PC-3 (cell line): ENCODE data around the gene PANK4. TPM values are rescaled to one million over a fixed set of nuclear protein-coding genes. Genes with fewer than 3 reads are reported as not detected.

ENCODE experiments used
- ATAC-seq: fragments of 200-7000 bp; cut with Tn5 transposase; 2 replicates; pipeline ENCODE4 v1.9.1; 2020; ENCODE audit warnings: mild to moderate bottlenecking, moderate library complexity
- BruUV-seq: library from RNA; stranded (reverse); fragments of 400-500 nt; replicated peaks from 2 replicates; lab custom pipeline; 2021; lab: Mats Ljungman, UMichigan
- CTCF ChIA-PET: fragments of 300-600 bp; sonication (Branson Sonifier 250); formaldehyde crosslinking; loops from one replicate; lab custom pipeline; 2022; ENCODE audit warnings: antibody characterized with exemption; lab: Charles Lee
- POLR2A ChIA-PET: fragments of 300-600 bp; sonication (Branson Sonifier 250); formaldehyde crosslinking; loops from one replicate; lab custom pipeline; 2022; ENCODE audit warnings: antibody characterized with exemption; ENCODE audit not compliant: unreplicated experiment; lab: Charles Lee
- DNase-seq: peaks from one replicate; pipeline ENCODE4 v3.0.0-alpha.2; 2015
- H2AFZ ChIP-seq: fragments of 300-600 bp; sonication (generic); 2 replicates; pipeline ENCODE4 v1.6.0; 2016; ENCODE audit warnings: antibody characterized with exemption, low read length
- H3F3A ChIP-seq: fragments of 300-600 bp; sonication (generic); one replicate; pipeline ENCODE4 v1.6.0; 2017; ENCODE audit warnings: antibody characterized with exemption, low read length, control low read depth, mild to moderate bottlenecking; ENCODE audit not compliant: unreplicated experiment
- H3K27ac ChIP-seq: fragments of 300-600 bp; sonication (generic); 2 replicates; pipeline ENCODE4 v1.5.1; 2016; ENCODE audit warnings: mild to moderate bottlenecking, low read length
- H3K27me3 ChIP-seq: fragments of 300-600 bp; sonication (generic); 2 replicates; pipeline ENCODE4 v1.6.1; 2016; ENCODE audit warnings: low read length, mixed read lengths
- H3K36me3 ChIP-seq: fragments of 300-600 bp; sonication (generic); 2 replicates; pipeline ENCODE4 v1.6.1; 2016; ENCODE audit warnings: low read depth, mixed run types, low read length, mixed read lengths
- H3K4me1 ChIP-seq: fragments of 300-600 bp; sonication (generic); 2 replicates; pipeline ENCODE4 v1.5.1; 2016; ENCODE audit warnings: low read length; ENCODE audit not compliant: insufficient read depth
- H3K4me2 ChIP-seq: fragments of 300-600 bp; sonication (generic); 2 replicates; pipeline ENCODE4 v1.6.0; 2016; ENCODE audit warnings: low read length
- H3K4me3 ChIP-seq: fragments of 300-600 bp; sonication (generic); 2 replicates; pipeline ENCODE4 v1.5.1; 2016; ENCODE audit warnings: mild to moderate bottlenecking, low read length, mixed read lengths
- H3K79me2 ChIP-seq: fragments of 300-600 bp; sonication (generic); 2 replicates; pipeline ENCODE4 v1.6.1; 2017; ENCODE audit warnings: low read length, mixed read lengths
- H3K9ac ChIP-seq: fragments of 300-600 bp; sonication (generic); 2 replicates; pipeline ENCODE4 v1.6.0; 2016; ENCODE audit warnings: mild to moderate bottlenecking, low read length
- H3K9me2 ChIP-seq: fragments of 300-600 bp; sonication (generic); replicated peaks from 2 replicates; pipeline ENCODE4 v1.6.1; 2016; ENCODE audit warnings: mixed run types, low read length, mixed read lengths
- H3K9me3 ChIP-seq: fragments of 300-600 bp; sonication (generic); 2 replicates; pipeline ENCODE4 v1.6.1; 2016; ENCODE audit warnings: low read length, mixed read lengths
- H4K20me1 ChIP-seq: fragments of 300-600 bp; sonication (generic); 2 replicates; pipeline ENCODE4 v1.6.1; 2016; ENCODE audit warnings: low read length, mixed read lengths
- EZH2 ChIP-seq: fragments of 300-600 bp; sonication (generic); IDR thresholded peaks from one replicate; pipeline ENCODE4 v1.6.1; 2017; ENCODE audit warnings: antibody characterized with exemption, mild to moderate bottlenecking, low read length; ENCODE audit not compliant: unreplicated experiment
- EZH2phosphoT487 ChIP-seq: fragments of 300-600 bp; sonication (generic); IDR thresholded peaks from 2 replicates; pipeline ENCODE4 v1.6.1; 2018; ENCODE audit warnings: mild to moderate bottlenecking, antibody characterized with exemption, low read length, borderline replicate concordance
- intact Hi-C: fragments of 100-400 bp; cut with micrococcal nuclease; formaldehyde crosslinking; loops from 2 replicates; pipeline ENCODE4 v1.9.0; 2023
- total RNA-seq: library from RNA; depleted of rRNA; stranded (reverse); fragments of >200 nt; gene quantifications from 2 replicates; pipeline ENCODE4 v1.2.3, GENCODE V29; 2014
- TF ChIP-seq, protein P1 (sequence below): fragments of 300-600 bp; sonication (generic); conservative IDR thresholded peaks from 2 replicates; pipeline ENCODE4 v1.5.1; 2017; ENCODE audit warnings: antibody characterized with exemption, low read depth, mild to moderate bottlenecking, low read length

Gene PANK4
- total RNA-seq, 1 experiment from 2014 or later = 69.4 TPM

DNA sequence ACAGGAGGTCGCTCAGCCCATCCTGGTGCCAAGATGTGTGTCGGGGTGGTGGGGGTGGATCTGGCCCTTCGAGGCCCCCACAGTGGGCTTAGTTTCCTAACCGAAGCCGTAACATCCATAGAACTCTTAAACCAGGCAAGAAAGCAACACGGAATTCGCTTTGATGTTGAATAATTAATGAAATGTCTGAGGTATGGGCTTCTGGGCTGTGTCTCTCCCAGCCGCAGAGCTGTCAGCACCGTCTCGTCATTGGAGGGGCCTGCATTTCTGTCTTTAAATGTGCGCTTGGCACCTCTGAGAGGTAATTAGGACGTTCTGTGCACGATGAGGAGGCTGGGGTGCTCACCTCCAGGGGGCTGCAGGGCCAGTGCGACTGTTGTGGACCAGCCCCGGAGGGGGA, 63.6 kb downstream of the PANK4 start:
- H4K20me1 ChIP-seq = no peaks in the 10 kb centered on the region
- H3F3A ChIP-seq = no peaks in the 10 kb centered on the region
- POLR2A ChIA-PET = no interaction called here
- no peak overlapping the region for H3K4me2 ChIP-seq
- H3K27ac ChIP-seq = no peak overlapping the region
- TF ChIP-seq EZH2phosphoT487 (no peak), EZH2 (no peak)
- TF ChIP-seq, protein P1, sequence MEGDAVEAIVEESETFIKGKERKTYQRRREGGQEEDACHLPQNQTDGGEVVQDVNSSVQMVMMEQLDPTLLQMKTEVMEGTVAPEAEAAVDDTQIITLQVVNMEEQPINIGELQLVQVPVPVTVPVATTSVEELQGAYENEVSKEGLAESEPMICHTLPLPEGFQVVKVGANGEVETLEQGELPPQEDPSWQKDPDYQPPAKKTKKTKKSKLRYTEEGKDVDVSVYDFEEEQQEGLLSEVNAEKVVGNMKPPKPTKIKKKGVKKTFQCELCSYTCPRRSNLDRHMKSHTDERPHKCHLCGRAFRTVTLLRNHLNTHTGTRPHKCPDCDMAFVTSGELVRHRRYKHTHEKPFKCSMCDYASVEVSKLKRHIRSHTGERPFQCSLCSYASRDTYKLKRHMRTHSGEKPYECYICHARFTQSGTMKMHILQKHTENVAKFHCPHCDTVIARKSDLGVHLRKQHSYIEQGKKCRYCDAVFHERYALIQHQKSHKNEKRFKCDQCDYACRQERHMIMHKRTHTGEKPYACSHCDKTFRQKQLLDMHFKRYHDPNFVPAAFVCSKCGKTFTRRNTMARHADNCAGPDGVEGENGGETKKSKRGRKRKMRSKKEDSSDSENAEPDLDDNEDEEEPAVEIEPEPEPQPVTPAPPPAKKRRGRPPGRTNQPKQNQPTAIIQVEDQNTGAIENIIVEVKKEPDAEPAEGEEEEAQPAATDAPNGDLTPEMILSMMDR = no peak
- CTCF ChIA-PET = no interaction called here
- peaks cover 12% of the 10 kb centered on the region for H3K4me1 ChIP-seq
- DNase-seq (no peak), ATAC-seq (no peak)
- H3K79me2 ChIP-seq = no peaks in the 10 kb centered on the region
- H3K9me2 ChIP-seq = no peaks in the 10 kb centered on the region
- H3K9me3 ChIP-seq = no peaks in the 10 kb centered on the region
- H3K27me3 ChIP-seq = no peaks in the 10 kb centered on the region
- intact Hi-C loops = no loop called here
- H3K4me3 ChIP-seq = no peak overlapping the region
- no TSS peak for BruUV-seq
- H3K9ac ChIP-seq = no peak overlapping the region
- H3K36me3 ChIP-seq = no peaks in the 10 kb centered on the region
- no peak overlapping the region for H2AFZ ChIP-seq

DNA sequence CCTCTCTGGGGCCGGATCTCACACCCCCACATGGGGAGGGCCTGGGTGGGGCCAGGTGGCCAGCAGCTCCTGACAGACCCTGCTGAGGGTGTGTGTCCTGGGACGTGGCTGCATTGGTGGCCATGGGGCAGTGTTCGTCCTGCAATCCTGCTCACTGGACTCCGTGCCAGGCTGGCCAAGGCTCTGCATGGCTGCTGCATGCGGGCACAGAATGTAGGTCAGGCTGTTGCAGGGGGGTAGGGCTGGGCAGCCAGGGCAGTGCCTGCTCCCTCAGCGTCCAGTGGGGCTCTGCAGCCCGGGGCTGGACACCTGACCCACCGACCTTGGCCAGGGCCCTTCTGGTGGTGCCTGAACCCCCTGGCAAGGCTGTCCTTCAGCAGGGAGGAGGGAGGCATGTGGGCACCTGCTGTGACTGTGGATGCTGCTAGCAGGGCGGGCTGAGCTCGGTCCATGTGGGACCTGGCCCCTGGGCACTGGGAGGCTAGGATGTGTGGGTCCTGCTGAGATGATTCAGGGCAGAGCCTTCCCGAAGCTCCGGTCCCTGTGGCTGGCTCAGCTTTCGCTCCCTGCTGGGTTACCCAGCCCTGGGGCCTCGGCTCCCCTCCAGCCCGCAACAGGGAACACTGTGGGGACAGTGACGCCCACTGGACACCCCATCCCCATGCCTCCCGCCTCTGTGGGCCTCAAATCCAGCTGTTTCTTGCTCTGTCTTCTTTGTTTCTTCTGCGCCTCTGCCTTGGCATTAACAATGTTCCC, 65.2 kb downstream of the PANK4 start:
- intact Hi-C loops = no loop called here
- CTCF ChIA-PET = interaction anchor here (1.7 kb wide), 1 partner anchor 19 kb away, joined by 5 read pairs; no protein-coding TSS in a partner anchor

More for the DNA sequence above, 65.2 kb downstream of the PANK4 start:
- POLR2A ChIA-PET = interaction anchor here (0.6 kb wide), 1 partner anchor 27 kb away, joined by 3 read pairs; no protein-coding TSS in a partner anchor
- ATAC-seq (no peak), DNase-seq (no peak)
- H3K4me3 ChIP-seq = no peak overlapping the region
- H3F3A ChIP-seq = no peaks in the 10 kb centered on the region
- no TSS peak for BruUV-seq
- H3K36me3 ChIP-seq = no peaks in the 10 kb centered on the region
- H3K79me2 ChIP-seq = no peaks in the 10 kb centered on the region
- H2AFZ ChIP-seq = no peak overlapping the region
- H3K4me1 ChIP-seq = peaks cover 15% of the 10 kb centered on the region
- TF ChIP-seq EZH2phosphoT487 (no peak), EZH2 (no peak)
- TF ChIP-seq, protein P1 = no peak
- no peak overlapping the region for H3K27ac ChIP-seq
- H3K9me2 ChIP-seq = no peaks in the 10 kb centered on the region
- no peak overlapping the region for H3K9ac ChIP-seq
- no peaks in the 10 kb centered on the region for H3K27me3 ChIP-seq
- H3K9me3 ChIP-seq = no peaks in the 10 kb centered on the region
- H4K20me1 ChIP-seq = no peaks in the 10 kb centered on the region
- H3K4me2 ChIP-seq = no peak overlapping the region
